Measurements from ENCODE around the gene WNK2.

The WNK2 gene

DNA sequence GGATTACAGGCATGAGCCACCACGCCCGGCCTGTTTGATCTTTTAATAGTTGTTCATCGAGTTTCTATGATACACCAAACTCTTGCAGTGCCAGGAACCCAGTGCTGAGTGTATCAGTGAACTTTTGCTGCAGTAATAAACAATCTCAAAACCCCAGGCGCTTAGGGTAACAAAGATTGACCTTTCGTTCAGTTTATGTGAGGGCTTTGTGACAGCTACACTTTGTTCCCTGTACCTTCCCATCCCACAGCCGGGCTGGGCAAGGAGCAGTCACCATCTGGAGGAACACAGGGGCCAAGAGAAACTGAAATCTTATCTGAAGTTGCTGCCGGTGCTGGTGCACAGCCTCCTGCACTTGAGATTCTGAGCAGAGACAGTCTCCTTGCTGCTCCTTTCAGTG lies 17.2 kb upstream of the WNK2 start:
- Histone ChIP-seq H3K79me2 (ENCODE audit: control insufficient read depth, low read length) (no peaks in the 10 kb centered on the region), H3F3A (ENCODE audit: control insufficient read depth, insufficient read depth) (no peaks in the 10 kb centered on the region), H3K9me3 (ENCODE audit: control insufficient read depth, insufficient read depth, low read length) (no peaks in the 10 kb centered on the region), H3K9me2 (replicated peaks; ENCODE audit: control insufficient read depth, low read length) (no peaks in the 10 kb centered on the region), H3K4me3 (ENCODE audit: low read length) (no peak overlapping the region), H3K4me2 (ENCODE audit: low read length) (no peak overlapping the region), H3K4me1 (ENCODE audit: control insufficient read depth, low read length) (peaks cover 6% of the 10 kb centered on the region; the same call in 1 of the 2 replicates), H3K27ac (ENCODE audit: low read depth, low read length) (no peak overlapping the region), H3K27me3 (ENCODE audit: control insufficient read depth, low read length) (no peaks in the 10 kb centered on the region), H4K20me1 (ENCODE audit: control insufficient read depth, insufficient read depth, low read depth, low read length) (no peaks in the 10 kb centered on the region), H3K36me3 (ENCODE audit: control insufficient read depth, low read length) (no peaks in the 10 kb centered on the region)
- TF ChIP-seq CTCF (IDR thresholded peaks at IDR 0.05; ENCODE audit: low read depth, low read length, poor library complexity, severe bottlenecking) (no peak), EZH2phosphoT487 (IDR thresholded peaks at IDR 0.05; ENCODE audit: borderline replicate concordance, low read length) (no peak)

GRCh38 chr9:93167185-93167584 lies 16.8 kb upstream of the WNK2 start:
- Histone ChIP-seq H4K20me1 (ENCODE audit: control insufficient read depth, insufficient read depth, low read depth, low read length) (no peaks in the 10 kb centered on the region), H3K27ac (ENCODE audit: low read depth, low read length) (no peak overlapping the region), H3K27me3 (ENCODE audit: control insufficient read depth, low read length) (no peaks in the 10 kb centered on the region), H3F3A (ENCODE audit: control insufficient read depth, insufficient read depth) (no peaks in the 10 kb centered on the region), H3K4me1 (ENCODE audit: control insufficient read depth, low read length) (peaks cover 5% of the 10 kb centered on the region; the same call in 1 of the 2 replicates), H3K9me3 (ENCODE audit: control insufficient read depth, insufficient read depth, low read length) (no peaks in the 10 kb centered on the region), H3K9me2 (replicated peaks; ENCODE audit: control insufficient read depth, low read length) (no peaks in the 10 kb centered on the region), H3K36me3 (ENCODE audit: control insufficient read depth, low read length) (no peaks in the 10 kb centered on the region), H3K79me2 (ENCODE audit: control insufficient read depth, low read length) (no peaks in the 10 kb centered on the region), H3K4me3 (ENCODE audit: low read length) (no peak overlapping the region), H3K4me2 (ENCODE audit: low read length) (no peak overlapping the region)
- TF ChIP-seq CTCF (IDR thresholded peaks at IDR 0.05; ENCODE audit: low read depth, low read length, poor library complexity, severe bottlenecking), result no peak
- TF ChIP-seq EZH2phosphoT487 (IDR thresholded peaks at IDR 0.05; ENCODE audit: borderline replicate concordance, low read length), result no peak

- Histone ChIP-seq H3K9me3 (ENCODE audit: control insufficient read depth, insufficient read depth, low read length) (no peaks in the 10 kb centered on the region), H3F3A (ENCODE audit: control insufficient read depth, insufficient read depth) (no peaks in the 10 kb centered on the region), H3K79me2 (ENCODE audit: control insufficient read depth, low read length) (no peaks in the 10 kb centered on the region), H4K20me1 (ENCODE audit: control insufficient read depth, insufficient read depth, low read depth, low read length) (no peaks in the 10 kb centered on the region), H3K4me1 (ENCODE audit: control insufficient read depth, low read length) (no peaks in the 10 kb centered on the region; the same call in 1 of the 2 replicates), H3K27me3 (ENCODE audit: control insufficient read depth, low read length) (no peaks in the 10 kb centered on the region), H3K9me2 (replicated peaks; ENCODE audit: control insufficient read depth, low read length) (no peaks in the 10 kb centered on the region), H3K4me2 (ENCODE audit: low read length) (no peak overlapping the region), H3K27ac (ENCODE audit: low read depth, low read length) (no peak overlapping the region), H3K36me3 (ENCODE audit: control insufficient read depth, low read length) (no peaks in the 10 kb centered on the region), H3K4me3 (ENCODE audit: low read length) (no peak overlapping the region)
- TF ChIP-seq CTCF (IDR thresholded peaks at IDR 0.05; ENCODE audit: low read depth, low read length, poor library complexity, severe bottlenecking) (no peak), EZH2phosphoT487 (IDR thresholded peaks at IDR 0.05; ENCODE audit: borderline replicate concordance, low read length) (no peak)
Observed at GRCh38 chr9:93167838-93168237, 16.1 kb upstream of the WNK2 start.

GRCh38 chr9:93168581-93168980 lies 15.4 kb upstream of the WNK2 start:
- H3K4me2 ChIP-seq (ENCODE audit: low read length), result no peak overlapping the region
- H3K4me3 ChIP-seq (ENCODE audit: low read length), result no peak overlapping the region
- H4K20me1 ChIP-seq (ENCODE audit: control insufficient read depth, insufficient read depth, low read depth, low read length), result no peaks in the 10 kb centered on the region
- no peaks in the 10 kb centered on the region for H3K27me3 ChIP-seq (ENCODE audit: control insufficient read depth, low read length)
- H3K79me2 ChIP-seq (ENCODE audit: control insufficient read depth, low read length), result no peaks in the 10 kb centered on the region
- no peaks in the 10 kb centered on the region for H3K9me3 ChIP-seq (ENCODE audit: control insufficient read depth, insufficient read depth, low read length)
- H3K27ac ChIP-seq (ENCODE audit: low read depth, low read length), result no peak overlapping the region
- H3K36me3 ChIP-seq (ENCODE audit: control insufficient read depth, low read length), result no peaks in the 10 kb centered on the region
- no peaks in the 10 kb centered on the region for H3K4me1 ChIP-seq (ENCODE audit: control insufficient read depth, low read length)
- H3K9me2 ChIP-seq (replicated peaks; ENCODE audit: control insufficient read depth, low read length), result no peaks in the 10 kb centered on the region
- H3F3A ChIP-seq (ENCODE audit: control insufficient read depth, insufficient read depth), result no peaks in the 10 kb centered on the region
- TF ChIP-seq EZH2phosphoT487 (IDR thresholded peaks at IDR 0.05; ENCODE audit: borderline replicate concordance, low read length) (no peak), CTCF (IDR thresholded peaks at IDR 0.05; ENCODE audit: low read depth, low read length, poor library complexity, severe bottlenecking) (no peak)

Data from DOHH2 (cell line).